ENCODE results near the gene MCU.
"Not testable (repeated sequence)": the region's sequence is repeated elsewhere in the genome, so short reads cannot be mapped to it uniquely, and the experiment has no call there.

The MCU gene

GRCh38 chr10:72685264-72685921 lies 6.5 kb upstream of the MCU start:
- no peak for TF ChIP-seq CTCF (IDR thresholded peaks at IDR 0.05; ENCODE audit: borderline replicate concordance, control extremely low read depth, extremely low read depth, insufficient read depth, missing control alignments)
- DNase-seq (ENCODE audit: low spot score) = peak; percentile 55
- in situ Hi-C loops (cut with MboI; ENCODE audit: low sequenced_read_pairs, unreplicated experiment) = no loop called here

- DNase-seq (ENCODE audit: low spot score); in situ Hi-C loops (cut with MboI; ENCODE audit: low sequenced_read_pairs, unreplicated experiment): not testable (repeated sequence)
Observed at GRCh38 chr10:72686430-72686829, 5.5 kb upstream of the MCU start.

GRCh38 chr10:72687035-72687434 lies 4.9 kb upstream of the MCU start:
- DNase-seq (ENCODE audit: low spot score) = no peak

GRCh38 chr10:72688208-72688651 lies 3.7 kb upstream of the MCU start:
- no peak for TF ChIP-seq CTCF (IDR thresholded peaks at IDR 0.05; ENCODE audit: borderline replicate concordance, control extremely low read depth, extremely low read depth, insufficient read depth, missing control alignments)
- no peak for DNase-seq (ENCODE audit: low spot score)
- in situ Hi-C loops (cut with MboI; ENCODE audit: low sequenced_read_pairs, unreplicated experiment) = no loop called here

More at GRCh38 chr10:72687035-72687434, 4.9 kb upstream of the MCU start:
- no peak for TF ChIP-seq CTCF (IDR thresholded peaks at IDR 0.05; ENCODE audit: borderline replicate concordance, control extremely low read depth, extremely low read depth, insufficient read depth, missing control alignments)
- in situ Hi-C loops (cut with MboI; ENCODE audit: low sequenced_read_pairs, unreplicated experiment) = no loop called here

- in situ Hi-C loops (cut with MboI; ENCODE audit: low sequenced_read_pairs, unreplicated experiment) = no loop called here
- DNase-seq (ENCODE audit: low spot score) = no peak
- TF ChIP-seq CTCF (IDR thresholded peaks at IDR 0.05; ENCODE audit: borderline replicate concordance, control extremely low read depth, extremely low read depth, insufficient read depth, missing control alignments) = no peak
Observed at GRCh38 chr10:72689660-72690059, 2.3 kb upstream of the MCU start.

- no peak for TF ChIP-seq CTCF (IDR thresholded peaks at IDR 0.05; ENCODE audit: borderline replicate concordance, control extremely low read depth, extremely low read depth, insufficient read depth, missing control alignments)
- in situ Hi-C loops (cut with MboI; ENCODE audit: low sequenced_read_pairs, unreplicated experiment) = no loop called here
- DNase-seq (ENCODE audit: low spot score) = no peak
Observed at GRCh38 chr10:72690071-72690755, 1.7 kb upstream of the MCU start.

- no peak for TF ChIP-seq CTCF (IDR thresholded peaks at IDR 0.05; ENCODE audit: borderline replicate concordance, control extremely low read depth, extremely low read depth, insufficient read depth, missing control alignments)
- in situ Hi-C loops (cut with MboI; ENCODE audit: low sequenced_read_pairs, unreplicated experiment) = no loop called here
- no peak for DNase-seq (ENCODE audit: low spot score)
Observed at GRCh38 chr10:72691470-72691862, 477 bp upstream of the MCU start.

Measured in GM13976 (cell line).